WTC11 (cell line): ENCODE results near the gene ALG6. TPM values are rescaled to one million over a fixed set of nuclear protein-coding genes. Genes with fewer than 3 reads are reported as not detected.
A peak's percentile ranks its signal among the peaks of the same experiment; 100 is the strongest.

ENCODE experiments used
- ATAC-seq: fragments of 200-7000 bp; cut with Tn5 transposase; 2 replicates; pipeline ENCODE4 v1.10.0; 2021; ENCODE audit warnings: mild to moderate bottlenecking, moderate library complexity
- CTCF ChIA-PET: fragments of 300-600 bp; sonication (Branson Sonifier 250); formaldehyde crosslinking; loops from one replicate; lab custom pipeline; 2021; ENCODE audit warnings: antibody characterized with exemption; lab: Charles Lee
- POLR2A ChIA-PET: fragments of 350-600 bp; sonication (Branson Sonifier 250); formaldehyde crosslinking; loops from one replicate; lab custom pipeline; 2021; ENCODE audit warnings: antibody characterized with exemption; lab: Charles Lee
- DNase-seq: peaks from one replicate; pipeline ENCODE4 v3.0.0; 2021; ENCODE audit warnings: low spot score
- H3K27ac Mint-ChIP-seq: 2 replicates; pipeline ENCODE4 v1.8.0; 2021; ENCODE audit warnings: mixed read lengths
- H3K27me3 Mint-ChIP-seq: 2 replicates; pipeline ENCODE4 v1.8.0; 2021; ENCODE audit warnings: low read depth, mild to moderate bottlenecking, moderate library complexity, mixed read lengths
- H3K36me3 Mint-ChIP-seq: 2 replicates; pipeline ENCODE4 v1.8.0; 2021; ENCODE audit warnings: mixed read lengths
- H3K4me1 Mint-ChIP-seq: 2 replicates; pipeline ENCODE4 v1.8.0; 2022; ENCODE audit warnings: mixed read lengths
- H3K4me3 Mint-ChIP-seq: 2 replicates; pipeline ENCODE4 v1.8.0; 2021; ENCODE audit warnings: mild to moderate bottlenecking, moderate library complexity, mixed read lengths
- H3K9me3 Mint-ChIP-seq: 2 replicates; pipeline ENCODE4 v1.8.0; 2021; ENCODE audit warnings: mixed read lengths
- ETV6 ChIP-seq: sonication (generic); formaldehyde crosslinking; IDR thresholded peaks from 2 replicates; pipeline ENCODE4 v1.8.1; 2022; ENCODE audit warnings: mild to moderate bottlenecking, missing genetic modification reagents
- IRF2 ChIP-seq: sonication (generic); formaldehyde crosslinking; IDR thresholded peaks from 2 replicates; pipeline ENCODE4 v1.8.0; 2022; ENCODE audit warnings: low read depth, missing genetic modification reagents, borderline replicate concordance
- KAT7 ChIP-seq: sonication (generic); formaldehyde crosslinking; IDR thresholded peaks from 2 replicates; pipeline ENCODE4 v1.8.1; 2023; ENCODE audit warnings: missing genetic modification reagents, mild to moderate bottlenecking, borderline replicate concordance
- NFE2L1 ChIP-seq: sonication (generic); formaldehyde crosslinking; IDR thresholded peaks from 2 replicates; pipeline ENCODE4 v1.8.1; 2023; ENCODE audit warnings: missing genetic modification reagents
- TP53 ChIP-seq: sonication (generic); formaldehyde crosslinking; IDR thresholded peaks from 2 replicates; pipeline ENCODE4 v1.8.1; 2023; ENCODE audit warnings: mild to moderate bottlenecking, missing genetic modification reagents
- ZNF121 ChIP-seq: sonication (generic); formaldehyde crosslinking; IDR thresholded peaks from 2 replicates; pipeline ENCODE4 v1.8.0; 2023; ENCODE audit warnings: missing genetic modification reagents
- ZNF138 ChIP-seq: sonication (generic); formaldehyde crosslinking; conservative IDR thresholded peaks from 2 replicates; pipeline ENCODE4 v1.8.1; 2022; ENCODE audit warnings: mild to moderate bottlenecking, moderate library complexity, missing genetic modification reagents
- ZNF232 ChIP-seq: sonication (generic); formaldehyde crosslinking; IDR thresholded peaks from 2 replicates; pipeline ENCODE4 v1.8.0; 2022; ENCODE audit warnings: mild to moderate bottlenecking, missing genetic modification reagents
- total RNA-seq: library from RNA; stranded (reverse); gene quantifications from 3 replicates; pipeline ENCODE4 v1.2.3, GENCODE V29; 2021
- TF ChIP-seq, protein P1 (sequence below): sonication (generic); formaldehyde crosslinking; IDR thresholded peaks from 2 replicates; pipeline ENCODE4 v1.8.1; 2023; ENCODE audit warnings: mild to moderate bottlenecking, missing genetic modification reagents
- TF ChIP-seq, protein P2 (sequence below): sonication (generic); formaldehyde crosslinking; IDR thresholded peaks from 2 replicates; pipeline ENCODE4 v1.8.0; 2022; ENCODE audit warnings: mild to moderate bottlenecking, missing genetic modification reagents
- TF ChIP-seq, protein P3 (sequence below): sonication (generic); formaldehyde crosslinking; conservative IDR thresholded peaks from 2 replicates; pipeline ENCODE4 v1.8.1; 2022; ENCODE audit warnings: mild to moderate bottlenecking, missing genetic modification reagents
- TF ChIP-seq, protein P4 (sequence below): sonication (generic); formaldehyde crosslinking; IDR thresholded peaks from 2 replicates; pipeline ENCODE4 v1.8.1; 2023; ENCODE audit warnings: mild to moderate bottlenecking, missing genetic modification reagents, moderate library complexity
- TF ChIP-seq, protein P5 (sequence below): sonication (generic); formaldehyde crosslinking; IDR thresholded peaks from 2 replicates; pipeline ENCODE4 v1.8.1; 2022; ENCODE audit warnings: low read depth, mild to moderate bottlenecking, moderate library complexity, missing genetic modification reagents, borderline replicate concordance
- TF ChIP-seq, protein P6 (sequence below): sonication (generic); formaldehyde crosslinking; IDR thresholded peaks from 2 replicates; pipeline ENCODE4 v1.8.1; 2022; ENCODE audit warnings: mild to moderate bottlenecking, missing genetic modification reagents, moderate library complexity, borderline replicate concordance
- TF ChIP-seq, protein P7 (sequence below): sonication (generic); formaldehyde crosslinking; IDR thresholded peaks from 2 replicates; pipeline ENCODE4 v1.8.0; 2022; ENCODE audit warnings: mild to moderate bottlenecking, missing genetic modification reagents
- TF ChIP-seq, protein P8 (sequence below): sonication (generic); formaldehyde crosslinking; IDR thresholded peaks from 2 replicates; pipeline ENCODE4 v1.8.1; 2022; ENCODE audit warnings: low read depth, missing genetic modification reagents, borderline replicate concordance

The ALG6 gene
- total RNA-seq, 1 experiment from 2014 or later = 17.6 TPM

DNA sequence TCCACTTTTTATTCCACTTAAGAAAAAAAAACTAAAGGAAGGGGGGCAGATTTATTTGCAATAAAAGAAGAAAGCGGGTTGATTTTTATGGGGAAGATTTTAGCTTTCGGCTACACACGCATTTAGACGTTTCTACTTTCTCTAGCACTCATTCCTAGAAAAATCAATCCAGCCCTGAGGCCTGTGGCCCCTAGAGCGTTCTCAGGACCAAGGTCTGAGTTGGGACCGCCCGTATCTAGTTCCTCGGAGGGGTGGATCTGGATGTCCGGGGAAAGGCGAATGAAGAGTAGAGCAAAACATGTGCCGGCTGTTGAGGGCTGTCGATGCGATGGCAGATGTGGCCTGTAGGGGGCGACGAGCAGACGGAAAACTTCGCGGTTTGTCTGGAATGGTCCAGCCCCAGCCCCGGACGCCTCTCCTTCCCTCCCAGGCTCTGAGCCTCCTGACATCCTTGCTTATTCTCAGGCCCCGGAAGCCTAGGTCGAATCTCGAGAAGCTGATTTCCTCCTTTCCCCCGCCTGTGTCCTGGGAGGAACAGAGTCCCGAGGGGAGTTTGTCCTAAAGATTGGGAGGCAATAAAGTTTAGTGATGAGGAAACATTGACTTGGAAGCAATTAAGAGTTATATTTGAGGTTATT lies 39.9 kb upstream of the ALG6 start (continued):
- TF ChIP-seq, protein P1, sequence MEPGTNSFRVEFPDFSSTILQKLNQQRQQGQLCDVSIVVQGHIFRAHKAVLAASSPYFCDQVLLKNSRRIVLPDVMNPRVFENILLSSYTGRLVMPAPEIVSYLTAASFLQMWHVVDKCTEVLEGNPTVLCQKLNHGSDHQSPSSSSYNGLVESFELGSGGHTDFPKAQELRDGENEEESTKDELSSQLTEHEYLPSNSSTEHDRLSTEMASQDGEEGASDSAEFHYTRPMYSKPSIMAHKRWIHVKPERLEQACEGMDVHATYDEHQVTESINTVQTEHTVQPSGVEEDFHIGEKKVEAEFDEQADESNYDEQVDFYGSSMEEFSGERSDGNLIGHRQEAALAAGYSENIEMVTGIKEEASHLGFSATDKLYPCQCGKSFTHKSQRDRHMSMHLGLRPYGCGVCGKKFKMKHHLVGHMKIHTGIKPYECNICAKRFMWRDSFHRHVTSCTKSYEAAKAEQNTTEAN = 0 out of 2 replicates have a peak, but pooled peaks have one; percentile 49
- no peak for TF ChIP-seq KAT7 (CRISPR knock-in tag)
- TF ChIP-seq, protein P2, sequence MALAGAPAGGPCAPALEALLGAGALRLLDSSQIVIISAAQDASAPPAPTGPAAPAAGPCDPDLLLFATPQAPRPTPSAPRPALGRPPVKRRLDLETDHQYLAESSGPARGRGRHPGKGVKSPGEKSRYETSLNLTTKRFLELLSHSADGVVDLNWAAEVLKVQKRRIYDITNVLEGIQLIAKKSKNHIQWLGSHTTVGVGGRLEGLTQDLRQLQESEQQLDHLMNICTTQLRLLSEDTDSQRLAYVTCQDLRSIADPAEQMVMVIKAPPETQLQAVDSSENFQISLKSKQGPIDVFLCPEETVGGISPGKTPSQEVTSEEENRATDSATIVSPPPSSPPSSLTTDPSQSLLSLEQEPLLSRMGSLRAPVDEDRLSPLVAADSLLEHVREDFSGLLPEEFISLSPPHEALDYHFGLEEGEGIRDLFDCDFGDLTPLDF (CRISPR knock-in tag) = no peak
- TF ChIP-seq, protein P3, sequence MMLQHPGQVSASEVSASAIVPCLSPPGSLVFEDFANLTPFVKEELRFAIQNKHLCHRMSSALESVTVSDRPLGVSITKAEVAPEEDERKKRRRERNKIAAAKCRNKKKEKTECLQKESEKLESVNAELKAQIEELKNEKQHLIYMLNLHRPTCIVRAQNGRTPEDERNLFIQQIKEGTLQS = no peak
- TF ChIP-seq ZNF121 (CRISPR knock-in tag) = peak; percentile 78; the same call in 1 of the 2 replicates
- TF ChIP-seq, protein P4, sequence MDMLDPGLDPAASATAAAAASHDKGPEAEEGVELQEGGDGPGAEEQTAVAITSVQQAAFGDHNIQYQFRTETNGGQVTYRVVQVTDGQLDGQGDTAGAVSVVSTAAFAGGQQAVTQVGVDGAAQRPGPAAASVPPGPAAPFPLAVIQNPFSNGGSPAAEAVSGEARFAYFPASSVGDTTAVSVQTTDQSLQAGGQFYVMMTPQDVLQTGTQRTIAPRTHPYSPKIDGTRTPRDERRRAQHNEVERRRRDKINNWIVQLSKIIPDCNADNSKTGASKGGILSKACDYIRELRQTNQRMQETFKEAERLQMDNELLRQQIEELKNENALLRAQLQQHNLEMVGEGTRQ = peak; percentile 45; the same call in 1 of the 2 replicates
- TF ChIP-seq, protein P5, sequence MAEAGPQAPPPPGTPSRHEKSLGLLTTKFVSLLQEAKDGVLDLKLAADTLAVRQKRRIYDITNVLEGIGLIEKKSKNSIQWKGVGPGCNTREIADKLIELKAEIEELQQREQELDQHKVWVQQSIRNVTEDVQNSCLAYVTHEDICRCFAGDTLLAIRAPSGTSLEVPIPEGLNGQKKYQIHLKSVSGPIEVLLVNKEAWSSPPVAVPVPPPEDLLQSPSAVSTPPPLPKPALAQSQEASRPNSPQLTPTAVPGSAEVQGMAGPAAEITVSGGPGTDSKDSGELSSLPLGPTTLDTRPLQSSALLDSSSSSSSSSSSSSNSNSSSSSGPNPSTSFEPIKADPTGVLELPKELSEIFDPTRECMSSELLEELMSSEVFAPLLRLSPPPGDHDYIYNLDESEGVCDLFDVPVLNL (CRISPR knock-in tag) = no peak
- TF ChIP-seq, protein P6, sequence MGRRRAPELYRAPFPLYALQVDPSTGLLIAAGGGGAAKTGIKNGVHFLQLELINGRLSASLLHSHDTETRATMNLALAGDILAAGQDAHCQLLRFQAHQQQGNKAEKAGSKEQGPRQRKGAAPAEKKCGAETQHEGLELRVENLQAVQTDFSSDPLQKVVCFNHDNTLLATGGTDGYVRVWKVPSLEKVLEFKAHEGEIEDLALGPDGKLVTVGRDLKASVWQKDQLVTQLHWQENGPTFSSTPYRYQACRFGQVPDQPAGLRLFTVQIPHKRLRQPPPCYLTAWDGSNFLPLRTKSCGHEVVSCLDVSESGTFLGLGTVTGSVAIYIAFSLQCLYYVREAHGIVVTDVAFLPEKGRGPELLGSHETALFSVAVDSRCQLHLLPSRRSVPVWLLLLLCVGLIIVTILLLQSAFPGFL (CRISPR knock-in tag) = no peak
- TF ChIP-seq ZNF232 (CRISPR knock-in tag) = no peak
- 0 out of 2 replicates have a peak, but pooled peaks have one; percentile 52 for TF ChIP-seq NFE2L1
- TF ChIP-seq TP53 (CRISPR knock-in tag) = peak; percentile 49; the same call in 1 of the 2 replicates
- 0 out of 2 replicates have a peak, but pooled peaks have one; percentile 62 for TF ChIP-seq ZNF138 (CRISPR knock-in tag)
- TF ChIP-seq, protein P7, sequence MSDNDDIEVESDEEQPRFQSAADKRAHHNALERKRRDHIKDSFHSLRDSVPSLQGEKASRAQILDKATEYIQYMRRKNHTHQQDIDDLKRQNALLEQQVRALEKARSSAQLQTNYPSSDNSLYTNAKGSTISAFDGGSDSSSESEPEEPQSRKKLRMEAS (CRISPR knock-in tag) = peak; percentile 81
- TF ChIP-seq IRF2 (CRISPR knock-in tag) = no peak
- TF ChIP-seq, all 79 proteins: peak for 13

DNA sequence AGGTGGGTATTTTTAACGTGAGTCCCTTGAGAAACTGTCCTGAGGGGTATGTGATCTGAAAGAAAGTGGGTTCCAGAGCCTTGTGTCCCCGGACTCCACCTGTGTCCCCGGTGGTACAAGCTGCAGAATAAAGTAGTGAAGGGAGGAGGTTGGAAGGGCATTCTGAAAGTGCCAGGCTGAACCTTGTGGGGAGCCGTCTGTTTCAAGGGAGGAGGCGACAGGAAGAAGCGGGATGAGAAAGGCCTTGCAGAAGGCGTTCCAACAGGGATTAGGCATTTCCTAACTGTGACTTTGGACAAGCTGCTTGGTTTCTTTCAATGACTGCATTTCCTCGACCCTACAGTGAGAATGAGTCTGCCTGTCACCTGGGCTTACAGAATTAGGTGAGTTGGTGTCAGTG lies 39.3 kb upstream of the ALG6 start:
- H3K27me3 Mint-ChIP-seq = peaks cover 83% of the 10 kb centered on the region
- peaks cover 65% of the 10 kb centered on the region for H3K4me1 Mint-ChIP-seq

More for the DNA sequence above, 39.3 kb upstream of the ALG6 start:
- POLR2A ChIA-PET = interaction anchor here (1.1 to 2.6 kb wide), 2 partner anchors 8 to 195 kb away, joined by 4 to 8 read pairs; partner anchors contain the start of gene EFCAB7
- DNase-seq (no peak), ATAC-seq (no peak)
- H3K9me3 Mint-ChIP-seq = no peaks in the 10 kb centered on the region
- peak overlapping the region; percentile 50; the same call in 1 of the 2 replicates for H3K27ac Mint-ChIP-seq
- CTCF ChIA-PET = interaction anchor here (0.6 to 4.5 kb wide), 17 partner anchors 11 to 422 kb away, joined by 3 to 25 read pairs (median 4); partner anchors contain the start of gene ALG6
- peak; percentile 46; the same call in 1 of the 2 replicates for TF ChIP-seq ETV6
- TF ChIP-seq, protein P8, sequence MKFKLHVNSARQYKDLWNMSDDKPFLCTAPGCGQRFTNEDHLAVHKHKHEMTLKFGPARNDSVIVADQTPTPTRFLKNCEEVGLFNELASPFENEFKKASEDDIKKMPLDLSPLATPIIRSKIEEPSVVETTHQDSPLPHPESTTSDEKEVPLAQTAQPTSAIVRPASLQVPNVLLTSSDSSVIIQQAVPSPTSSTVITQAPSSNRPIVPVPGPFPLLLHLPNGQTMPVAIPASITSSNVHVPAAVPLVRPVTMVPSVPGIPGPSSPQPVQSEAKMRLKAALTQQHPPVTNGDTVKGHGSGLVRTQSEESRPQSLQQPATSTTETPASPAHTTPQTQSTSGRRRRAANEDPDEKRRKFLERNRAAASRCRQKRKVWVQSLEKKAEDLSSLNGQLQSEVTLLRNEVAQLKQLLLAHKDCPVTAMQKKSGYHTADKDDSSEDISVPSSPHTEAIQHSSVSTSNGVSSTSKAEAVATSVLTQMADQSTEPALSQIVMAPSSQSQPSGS (CRISPR knock-in tag) = no peak
- H3K4me3 Mint-ChIP-seq = peak overlapping the region; percentile 93
- H3K36me3 Mint-ChIP-seq = no peaks in the 10 kb centered on the region
